Mesenteric fat pad (tissue), 1 donor: Measurements from ENCODE around the gene UBE2I. TPM values are rescaled to one million over a fixed set of nuclear protein-coding genes. Genes with fewer than 3 reads are reported as not detected.

Source experiments
- DNase-seq: peaks from one replicate; pipeline ENCODE4 v3.0.0-alpha.2; 2020; ENCODE audit warnings: low spot score
- total RNA-seq: library from RNA; stranded (reverse); fragmentation: NEBNext Ultra II Directional; extraction: Animal tissue kit (Norgen Biotek cat#: 25700); gene quantifications from one replicate; pipeline ENCODE4 v1.2.1, GENCODE V29; 2021
- donor health status: DM: yes; HTN: yes; CAD: no.

The UBE2I gene
- total RNA-seq, 1 donor from 2014 or later, result 91.9 TPM

DNA sequence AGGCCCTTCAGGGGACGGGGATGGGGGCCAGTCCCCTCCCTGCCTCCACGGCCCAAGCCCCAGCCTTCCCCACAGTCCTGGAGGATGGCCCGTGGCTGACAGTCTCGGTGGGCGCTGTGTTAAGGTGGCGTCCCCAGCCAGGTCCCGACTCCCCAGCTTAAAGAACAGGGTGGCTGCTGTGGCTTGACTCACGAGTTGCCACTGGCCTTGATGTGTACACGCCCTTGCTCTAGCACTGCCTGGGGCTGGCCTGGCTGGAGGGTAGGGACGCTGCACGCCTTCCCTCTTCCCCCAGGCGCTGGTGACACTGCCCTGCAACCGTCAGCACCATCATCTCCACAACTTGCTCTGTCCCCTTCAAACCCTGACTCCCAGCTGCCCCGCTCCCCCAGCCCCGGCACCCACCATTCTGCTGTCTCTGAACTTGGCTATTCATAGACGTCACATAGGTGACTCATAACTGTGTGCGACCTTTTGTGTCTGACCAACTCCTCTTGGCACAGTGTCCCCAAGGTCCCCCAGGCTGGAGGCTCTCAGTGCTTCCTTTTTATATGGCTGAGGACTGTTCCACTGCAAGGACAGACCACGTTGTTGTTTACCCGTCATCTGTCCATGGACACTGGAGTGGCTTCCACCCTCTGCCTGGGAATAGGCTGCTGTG is 48.6 kb downstream of the UBE2I start:
- no peak for DNase-seq

DNA sequence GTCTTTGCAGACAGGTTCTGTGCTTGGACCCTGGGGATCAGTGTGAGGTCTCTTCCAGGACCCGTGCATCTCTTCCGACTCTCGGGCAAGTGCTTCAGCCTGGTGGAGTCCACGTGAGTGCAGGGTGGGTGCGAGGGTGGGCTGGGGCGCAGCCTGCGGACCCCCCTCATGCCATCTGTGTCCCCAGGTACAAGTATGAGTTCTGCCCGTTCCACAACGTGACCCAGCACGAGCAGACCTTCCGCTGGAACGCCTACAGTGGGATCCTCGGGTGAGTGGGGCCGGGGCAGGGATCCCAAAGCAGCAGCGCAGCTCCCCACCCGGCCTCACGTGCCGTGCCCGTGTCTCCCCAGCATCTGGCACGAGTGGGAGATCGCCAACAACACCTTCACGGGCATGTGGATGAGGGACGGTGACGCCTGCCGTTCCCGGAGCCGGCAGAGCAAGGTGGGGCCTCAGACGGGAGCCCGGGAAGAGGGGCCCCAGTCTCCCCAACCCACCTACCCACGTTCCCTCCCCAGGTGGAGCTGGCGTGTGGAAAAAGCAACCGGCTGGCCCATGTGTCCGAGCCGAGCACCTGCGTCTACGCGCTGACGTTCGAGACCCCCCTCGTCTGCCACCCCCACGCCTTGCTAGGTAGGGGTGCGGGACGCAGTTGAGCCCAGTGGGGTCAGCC is 52.4 kb downstream of the UBE2I start:
- no peak for DNase-seq

DNA sequence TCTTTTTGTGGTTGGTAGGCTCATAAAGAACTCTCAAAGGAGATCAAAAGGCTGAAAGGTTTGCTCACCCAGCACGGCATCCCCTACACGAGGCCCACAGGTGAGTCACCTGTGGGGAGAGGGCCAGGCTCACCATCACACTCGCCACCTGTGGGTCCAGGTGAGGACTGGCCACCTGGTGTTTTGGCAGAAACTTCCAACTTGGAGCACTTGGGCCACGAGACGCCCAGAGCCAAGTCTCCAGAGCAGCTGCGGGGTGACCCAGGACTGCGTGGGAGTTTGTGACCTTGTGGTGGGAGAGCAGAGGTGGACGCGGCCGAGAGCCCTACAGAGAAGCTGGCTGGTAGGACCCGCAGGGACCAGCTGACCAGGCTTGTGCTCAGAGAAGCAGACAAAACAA is 53.4 kb downstream of the UBE2I start:
- no peak for DNase-seq

DNA sequence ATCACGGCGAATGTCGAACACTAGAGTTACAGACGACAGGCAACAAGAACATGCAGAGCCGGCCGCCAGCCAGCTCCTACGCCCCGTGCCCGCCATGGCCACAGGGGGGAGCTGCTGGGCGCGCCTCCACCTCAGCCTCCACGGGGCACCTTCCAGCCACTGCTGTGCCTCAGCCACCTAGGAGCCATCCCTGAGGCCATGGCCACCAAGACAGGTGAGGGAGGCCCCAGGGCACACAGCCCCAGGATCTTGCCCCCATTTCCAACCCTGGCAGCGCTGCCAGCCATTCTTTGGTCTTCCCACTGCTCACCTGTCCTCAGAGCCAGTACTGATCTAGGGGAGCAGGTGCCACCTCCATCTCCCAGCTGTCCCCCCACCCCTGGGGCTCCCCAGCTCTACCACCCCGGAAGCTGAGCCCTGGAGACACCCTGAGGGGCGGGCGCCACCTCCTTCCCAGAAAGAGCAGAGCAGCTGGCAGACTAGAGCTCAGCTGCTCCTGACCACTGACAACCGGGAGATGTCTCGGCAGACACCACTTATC is 54.1 kb downstream of the UBE2I start:
- no peak for DNase-seq

DNA sequence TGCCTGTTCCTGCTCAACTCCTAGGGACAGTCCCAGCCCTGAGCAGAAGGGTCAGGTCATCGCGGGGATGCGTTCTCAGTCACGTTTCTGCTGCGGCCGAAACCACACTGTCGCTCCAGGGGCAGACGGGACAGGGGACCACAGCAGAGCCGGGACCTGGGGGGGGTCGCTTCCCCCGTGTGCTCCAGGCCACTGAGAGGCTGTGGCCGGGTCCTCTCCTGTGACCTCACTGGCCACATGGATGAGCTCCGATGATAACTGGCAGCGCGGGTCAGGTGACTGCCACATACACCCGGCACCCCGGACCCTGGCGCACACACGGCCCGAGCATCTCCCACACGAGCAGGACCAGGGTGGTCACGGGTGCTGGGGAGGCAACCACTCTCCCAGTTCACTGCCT is 55.1 kb downstream of the UBE2I start:
- no peak for DNase-seq

DNA sequence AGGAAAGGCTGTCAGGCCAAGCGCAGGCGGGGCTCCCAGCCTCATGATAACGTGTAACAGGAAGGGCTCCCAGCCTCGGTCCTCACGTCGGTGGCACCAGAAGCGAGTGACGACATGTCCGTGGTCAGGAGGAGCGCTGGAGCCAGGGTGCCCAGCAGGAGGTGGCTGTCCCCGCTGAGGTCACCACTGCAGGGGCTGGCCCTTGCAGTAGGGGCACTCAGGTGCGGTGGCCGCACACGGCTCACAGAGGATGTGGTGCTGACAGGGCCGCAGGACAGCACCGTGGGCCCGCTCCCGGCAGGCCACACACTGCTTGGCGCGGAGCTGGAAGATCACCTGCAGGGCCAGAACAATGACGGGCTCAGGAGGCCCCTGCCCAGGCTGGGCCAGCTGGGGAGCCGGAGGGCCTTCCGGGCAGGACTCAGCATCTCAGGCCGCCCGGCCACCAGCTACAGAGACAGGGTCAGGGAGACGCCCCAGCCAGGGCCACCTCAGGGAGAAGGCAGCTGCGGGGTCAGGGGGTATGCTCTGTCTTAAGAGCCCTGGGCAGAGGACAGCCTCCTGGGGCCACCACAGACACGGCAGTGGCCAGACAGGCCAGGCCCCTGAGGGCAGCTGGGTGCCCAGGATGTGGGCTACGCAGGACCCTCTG is 56.8 kb downstream of the UBE2I start:
- DNase-seq, result no peak

DNA sequence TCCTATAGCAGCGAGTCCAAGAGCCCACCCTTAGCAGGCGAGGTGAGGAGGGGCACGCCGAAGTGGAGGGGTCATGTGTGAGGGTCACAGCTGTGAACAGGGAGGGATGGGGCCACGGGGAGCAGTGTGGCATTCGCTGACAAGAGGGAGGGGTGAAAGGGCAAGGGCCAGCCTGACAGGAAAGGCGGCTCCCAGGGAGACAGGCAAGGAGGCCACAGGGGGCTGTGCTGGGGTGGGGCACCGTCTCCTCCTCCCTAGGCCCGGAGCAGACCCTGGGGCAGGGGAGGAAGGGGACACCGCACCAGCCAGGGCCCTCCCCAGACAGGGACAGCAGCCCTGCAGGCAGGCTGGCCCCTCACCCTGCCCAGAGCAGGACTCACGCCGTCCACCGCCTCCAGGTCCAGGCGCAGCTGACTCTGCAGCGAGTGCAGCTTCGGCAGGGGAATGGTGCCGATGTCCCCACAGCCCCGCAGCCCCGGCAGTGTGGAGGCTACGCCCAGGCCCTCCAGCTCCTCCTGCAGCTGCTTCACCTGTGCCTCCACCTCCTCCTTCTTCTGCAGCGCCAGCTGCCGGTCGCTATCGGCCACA is 57.4 kb downstream of the UBE2I start:
- DNase-seq, result no peak

DNA sequence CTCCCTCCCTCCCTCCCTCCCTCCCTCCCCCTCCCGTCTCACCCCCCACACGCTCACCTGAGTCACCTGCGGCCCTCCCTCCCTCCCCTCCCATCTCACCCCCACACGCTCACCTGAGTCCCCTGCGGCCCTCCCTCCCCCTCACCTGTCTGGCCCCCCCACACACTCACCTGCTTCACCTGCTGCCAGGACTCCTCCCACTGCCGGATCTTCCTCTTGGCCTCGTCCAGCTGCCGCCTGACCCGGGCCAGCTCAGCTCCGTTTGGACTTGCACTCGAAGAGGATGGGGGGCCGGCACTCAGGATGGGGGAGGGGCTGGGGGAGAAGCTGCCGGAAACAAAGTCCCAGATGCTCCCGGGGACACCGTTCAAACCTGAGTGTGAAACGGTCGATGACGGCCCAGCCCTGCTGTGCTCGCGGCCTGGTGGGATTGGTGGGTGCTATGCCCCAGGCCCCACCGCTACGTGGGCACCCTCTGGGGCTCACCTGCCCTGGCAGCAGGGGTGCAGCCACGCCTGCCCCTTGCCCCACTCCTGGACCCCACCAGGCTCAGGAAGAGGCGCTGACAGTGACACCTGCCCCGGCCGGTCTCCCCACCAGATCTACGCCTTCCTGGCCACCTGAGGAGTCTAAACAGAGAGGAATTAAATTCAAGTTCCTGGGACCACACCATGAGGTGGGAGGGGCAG is 58.2 kb downstream of the UBE2I start:
- DNase-seq, result no peak

DNA sequence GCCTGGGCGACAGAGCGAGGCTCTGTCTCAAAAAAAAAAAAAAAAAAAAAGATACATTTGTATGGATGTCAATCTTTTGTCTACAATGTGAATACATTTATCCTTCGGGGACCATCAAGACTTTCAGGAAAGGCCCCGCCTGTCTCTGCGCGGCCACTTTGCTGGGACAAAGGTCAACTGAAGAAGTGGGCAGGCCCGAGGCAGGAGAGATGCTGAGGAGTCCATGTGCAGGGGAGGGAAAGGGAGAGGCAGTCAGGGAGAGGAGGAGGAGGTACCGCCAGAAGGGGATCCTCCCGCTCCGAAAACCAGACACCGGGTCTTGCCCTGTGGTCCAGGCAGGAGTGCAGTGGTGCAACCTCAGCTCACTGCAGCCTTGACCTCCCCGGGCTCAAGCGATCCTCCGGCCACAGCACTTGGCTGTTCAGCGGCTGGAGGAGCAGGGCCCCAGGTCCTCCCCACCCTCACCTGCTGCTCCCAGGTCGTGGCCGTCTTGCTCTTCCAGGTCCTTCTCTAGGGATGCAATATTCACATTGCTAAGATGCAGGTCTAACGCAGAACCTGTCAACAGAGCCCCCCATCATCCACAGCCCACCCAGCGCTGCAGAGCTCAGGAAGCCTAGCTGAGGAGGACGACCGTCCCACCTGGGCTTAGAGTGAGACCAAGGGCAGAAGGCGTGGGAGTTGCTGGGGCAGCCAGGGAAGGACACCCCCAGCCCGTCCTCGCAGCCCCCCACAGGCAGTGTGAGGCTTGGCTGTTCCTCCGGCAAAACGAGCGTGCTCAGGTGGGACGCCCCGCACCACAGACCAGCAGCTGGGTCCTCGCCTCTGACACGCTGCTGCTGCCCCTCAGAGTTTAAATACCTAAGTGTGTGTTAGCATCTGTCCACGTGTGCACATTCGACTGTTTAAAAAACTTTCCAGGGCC is 61.9 kb downstream of the UBE2I start:
- no peak for DNase-seq

DNA sequence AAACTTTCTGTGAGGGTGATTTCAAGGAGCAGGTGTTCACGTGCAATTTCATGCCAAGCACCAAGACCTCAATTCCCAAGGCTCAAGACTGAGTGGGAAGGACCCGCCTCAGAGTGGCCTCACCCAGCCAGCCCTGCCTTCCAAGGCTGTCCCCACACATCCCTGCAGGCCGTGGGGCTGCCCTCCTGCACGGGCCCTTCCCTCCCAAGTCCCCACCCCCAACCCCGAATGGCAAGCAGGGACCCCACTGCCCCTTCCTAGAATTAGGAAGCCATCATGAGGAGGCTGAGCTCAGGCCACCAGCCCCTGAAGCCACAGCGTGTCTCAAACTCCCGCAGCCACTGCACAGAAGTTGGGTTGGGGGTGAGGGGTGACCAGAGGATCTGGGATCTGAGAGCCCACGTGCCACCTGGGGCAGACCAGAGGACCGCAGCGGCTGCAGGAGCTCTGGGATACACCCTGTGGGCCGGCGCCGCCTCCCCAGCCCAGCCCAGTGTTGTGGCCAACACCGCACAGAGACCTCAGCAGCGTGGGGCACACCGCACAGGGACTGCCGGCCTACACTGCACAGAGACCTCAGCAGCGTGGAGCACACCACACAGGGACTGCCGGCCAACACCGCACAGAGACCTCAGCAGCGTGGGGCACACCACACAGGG is 63.0 kb downstream of the UBE2I start:
- DNase-seq, result no peak

DNA sequence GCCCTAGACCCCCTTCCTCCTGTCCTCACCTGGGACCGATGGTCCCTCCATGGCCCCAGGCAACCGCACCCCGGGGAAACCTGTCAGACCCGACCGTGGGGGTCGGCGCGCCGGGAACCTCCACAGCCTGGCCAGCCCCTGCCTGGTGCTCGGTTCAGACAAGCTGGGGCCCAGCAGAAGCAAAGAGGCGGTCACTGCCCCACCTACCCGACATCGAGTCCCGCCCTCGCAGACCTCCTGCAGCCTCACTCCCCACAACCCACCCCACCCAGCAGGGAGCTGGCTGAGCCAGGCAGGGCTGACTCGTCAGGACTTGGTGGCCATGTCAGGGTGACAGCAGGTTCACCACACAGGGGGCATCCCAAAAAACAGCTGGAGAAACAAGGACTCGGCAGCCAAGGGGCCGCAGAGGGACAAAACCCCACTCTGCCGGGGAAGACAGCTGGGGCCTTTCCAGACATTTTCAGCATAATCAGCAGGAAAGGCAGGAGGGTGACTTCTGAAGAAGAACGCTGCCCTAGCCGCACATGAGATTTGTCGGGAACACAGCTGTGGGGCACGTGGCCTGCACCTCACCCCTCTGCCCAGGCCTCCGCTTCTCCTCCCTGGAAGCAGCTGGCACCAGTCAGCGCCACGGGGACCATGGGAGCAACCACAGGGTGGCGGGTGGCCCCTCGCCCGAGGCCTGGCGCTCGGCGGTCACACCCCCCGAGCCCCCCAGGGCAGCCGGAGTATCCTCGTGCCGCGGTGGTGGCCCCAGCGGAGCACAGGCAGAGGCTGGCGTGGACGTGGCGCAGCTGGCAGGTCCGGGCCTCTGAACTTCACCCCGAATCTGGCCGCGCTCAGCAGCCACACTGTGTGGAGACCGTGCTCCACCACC is 65.2 kb downstream of the UBE2I start:
- no peak for DNase-seq

DNA sequence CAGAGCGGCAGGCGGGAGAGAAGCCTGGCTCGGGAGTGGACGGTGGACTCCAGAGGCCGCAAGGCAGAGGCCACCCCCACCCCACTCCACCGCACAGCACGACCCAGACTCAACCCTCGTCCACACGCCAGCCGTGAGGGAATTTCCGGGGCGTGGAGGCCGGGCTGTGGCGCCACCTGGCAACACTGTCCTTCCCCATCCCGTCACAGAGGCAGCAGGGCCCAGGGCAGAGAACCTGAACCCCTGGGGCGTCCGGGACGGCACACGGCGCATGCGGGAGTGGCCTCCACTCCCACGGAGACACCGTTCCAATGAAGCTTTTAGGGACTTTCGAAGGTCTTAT is 65.8 kb downstream of the UBE2I start:
- DNase-seq, result no peak

DNA sequence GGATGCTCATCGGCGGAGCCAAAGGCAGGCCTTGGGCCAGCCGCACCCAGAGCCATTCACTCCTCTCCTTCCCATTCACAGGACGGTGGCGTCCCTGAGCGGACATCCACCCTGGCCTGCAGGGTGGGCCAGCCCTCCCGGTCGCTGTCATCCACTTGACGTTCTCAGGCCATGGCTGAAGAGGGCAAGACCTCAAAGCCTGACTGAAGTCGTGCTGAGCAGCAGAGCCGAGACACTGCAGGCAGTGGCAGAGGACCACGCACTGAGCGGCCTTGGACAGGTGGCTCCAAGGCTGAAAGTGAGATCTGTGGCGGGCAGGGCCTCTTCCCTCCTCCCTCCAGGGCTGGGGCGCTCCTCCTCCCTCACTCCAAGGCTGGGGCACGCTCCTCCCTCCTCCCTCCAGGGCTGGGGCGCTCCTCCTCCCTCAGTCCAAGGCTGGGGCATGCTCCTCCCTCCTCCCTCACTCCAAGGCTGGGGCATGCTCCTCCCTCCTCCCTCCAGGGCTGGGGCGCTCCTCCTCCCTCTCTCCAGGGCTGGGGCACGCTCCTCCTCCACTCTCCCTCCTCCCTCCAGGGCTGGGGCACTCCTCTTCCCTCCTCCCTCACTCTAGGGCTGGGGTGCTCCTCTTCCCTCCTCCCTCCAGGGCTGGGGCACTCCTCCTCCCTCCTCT is 66.4 kb downstream of the UBE2I start:
- DNase-seq, result no peak

Other genes with a start within 250 kb of the UBE2I start
- not detected for gene SSTR5, start 236.9 kb upstream of the UBE2I start, total RNA-seq
- gene C1QTNF8, start 213.4 kb upstream of the UBE2I start, total RNA-seq, result not detected
- gene CACNA1H, start 156.5 kb upstream of the UBE2I start, total RNA-seq, result 2.6 TPM
- not detected for gene TPSG1, start 84.4 kb upstream of the UBE2I start, total RNA-seq
- gene TPSB2, start 79.5 kb upstream of the UBE2I start, total RNA-seq, result 22.1 TPM
- gene TPSAB1, start 68.9 kb upstream of the UBE2I start, total RNA-seq, result 10.7 TPM
- gene TPSD1, start 53.6 kb upstream of the UBE2I start, total RNA-seq, result not detected
- gene BAIAP3, start 24.0 kb downstream of the UBE2I start, total RNA-seq, result 1.3 TPM
- gene TSR3, start 42.2 kb downstream of the UBE2I start, total RNA-seq, result 58.2 TPM
- gene GNPTG, start 42.3 kb downstream of the UBE2I start, total RNA-seq, result 72.1 TPM
- gene UNKL, start 105.1 kb downstream of the UBE2I start, total RNA-seq, result 14.5 TPM
- gene UQCC4, start 111.1 kb downstream of the UBE2I start, total RNA-seq, result 13.0 TPM
- 0.35 TPM for gene PERCC1, start 121.4 kb downstream of the UBE2I start, total RNA-seq
- 0.45 TPM for gene CCDC154, start 134.9 kb downstream of the UBE2I start, total RNA-seq
- gene CLCN7, start 165.4 kb downstream of the UBE2I start, total RNA-seq, result 80.8 TPM
- gene PTX4, start 179.3 kb downstream of the UBE2I start, total RNA-seq, result 0.35 TPM
- gene TELO2, start 183.7 kb downstream of the UBE2I start, total RNA-seq, result 25.7 TPM
- 37.2 TPM for gene TMEM204, start 224.0 kb downstream of the UBE2I start, total RNA-seq